ENCODE results near the gene PLEKHG7.

DNA sequence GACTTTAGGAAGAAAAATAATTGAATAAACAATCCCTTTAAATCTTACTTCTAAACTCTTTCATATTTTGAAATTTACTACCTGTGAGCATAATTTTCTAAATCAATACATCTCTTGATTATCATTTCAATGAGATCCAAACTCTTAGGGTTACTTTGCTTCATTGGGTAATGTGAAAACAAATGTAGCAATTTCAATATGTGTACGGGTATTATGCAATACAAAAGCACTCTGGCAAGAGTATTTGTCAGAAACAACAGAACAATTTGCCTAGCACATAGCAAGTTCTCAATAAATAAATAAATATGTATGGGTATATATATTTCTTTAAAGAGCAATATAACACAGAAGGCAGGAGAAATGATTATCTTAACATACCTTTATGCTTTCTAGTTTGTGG lies 77.1 kb downstream of the PLEKHG7 start:
- TF ChIP-seq EZH2 (IDR thresholded peaks at IDR 0.05; ENCODE audit: borderline replicate concordance, low read length), result no peak
- TF ChIP-seq, protein P1, sequence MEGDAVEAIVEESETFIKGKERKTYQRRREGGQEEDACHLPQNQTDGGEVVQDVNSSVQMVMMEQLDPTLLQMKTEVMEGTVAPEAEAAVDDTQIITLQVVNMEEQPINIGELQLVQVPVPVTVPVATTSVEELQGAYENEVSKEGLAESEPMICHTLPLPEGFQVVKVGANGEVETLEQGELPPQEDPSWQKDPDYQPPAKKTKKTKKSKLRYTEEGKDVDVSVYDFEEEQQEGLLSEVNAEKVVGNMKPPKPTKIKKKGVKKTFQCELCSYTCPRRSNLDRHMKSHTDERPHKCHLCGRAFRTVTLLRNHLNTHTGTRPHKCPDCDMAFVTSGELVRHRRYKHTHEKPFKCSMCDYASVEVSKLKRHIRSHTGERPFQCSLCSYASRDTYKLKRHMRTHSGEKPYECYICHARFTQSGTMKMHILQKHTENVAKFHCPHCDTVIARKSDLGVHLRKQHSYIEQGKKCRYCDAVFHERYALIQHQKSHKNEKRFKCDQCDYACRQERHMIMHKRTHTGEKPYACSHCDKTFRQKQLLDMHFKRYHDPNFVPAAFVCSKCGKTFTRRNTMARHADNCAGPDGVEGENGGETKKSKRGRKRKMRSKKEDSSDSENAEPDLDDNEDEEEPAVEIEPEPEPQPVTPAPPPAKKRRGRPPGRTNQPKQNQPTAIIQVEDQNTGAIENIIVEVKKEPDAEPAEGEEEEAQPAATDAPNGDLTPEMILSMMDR (IDR thresholded peaks at IDR 0.05; ENCODE audit: low read length), result no peak

Data from OCI-LY1 (cell line).